Body of pancreas (tissue), 4 donors: ENCODE results near the gene ECSIT.

Experiments used
- CTCF ChIP-seq, 7 experiments: fragments of 450-650 bp in 4 of 7; fragments of 200-600 bp in 3 of 7; sonication (generic) in 3 of 7; IDR thresholded peaks; one replicate each; pipeline ENCODE4 v1.5.1; 2016 to 2019; ENCODE audit warnings: antibody characterized with exemption in 7 of 7
- POLR2A ChIP-seq, 3 donors: fragments of 450-650 bp; IDR thresholded peaks; one replicate each; pipeline ENCODE4 v1.6.1; 2016; ENCODE audit warnings: antibody characterized with exemption in 3 of 3, mild to moderate bottlenecking in 2 of 3

- TF ChIP-seq CTCF (IDR thresholded peaks at IDR 0.05) = no peak
- no peak for TF ChIP-seq POLR2A (IDR thresholded peaks at IDR 0.05)
Measured at GRCh38 chr19:11539495-11540365, 10.8 kb upstream of the ECSIT start.
